Keratinocyte (primary cell): ENCODE measurements around the gene TRIM65.

ENCODE experiments used
- EZH2 ChIP-seq: IDR thresholded peaks from one replicate; pipeline ENCODE4 v1.6.1; 2012; ENCODE audit warnings: inconsistent platforms, mild to moderate bottlenecking, low read length, moderate library complexity
- TF ChIP-seq, protein P1 (sequence below), 3 experiments: IDR thresholded peaks in 1 of 3; conservative IDR thresholded peaks in 1 of 3; optimal IDR thresholded peaks in 1 of 3; 2 replicates in 2 of 3; 3 replicates in 1 of 3; pipeline versions ENCODE3 to v1.5.1; 2011; ENCODE audit warnings: low read length in 3 of 3, mild to moderate bottlenecking in 3 of 3, moderate library complexity in 2 of 3, control low read depth in 1 of 3, inconsistent platforms in 1 of 3; ENCODE audit not compliant: insufficient read depth in 2 of 3; ENCODE audit errors: extremely low read depth in 1 of 3

DNA sequence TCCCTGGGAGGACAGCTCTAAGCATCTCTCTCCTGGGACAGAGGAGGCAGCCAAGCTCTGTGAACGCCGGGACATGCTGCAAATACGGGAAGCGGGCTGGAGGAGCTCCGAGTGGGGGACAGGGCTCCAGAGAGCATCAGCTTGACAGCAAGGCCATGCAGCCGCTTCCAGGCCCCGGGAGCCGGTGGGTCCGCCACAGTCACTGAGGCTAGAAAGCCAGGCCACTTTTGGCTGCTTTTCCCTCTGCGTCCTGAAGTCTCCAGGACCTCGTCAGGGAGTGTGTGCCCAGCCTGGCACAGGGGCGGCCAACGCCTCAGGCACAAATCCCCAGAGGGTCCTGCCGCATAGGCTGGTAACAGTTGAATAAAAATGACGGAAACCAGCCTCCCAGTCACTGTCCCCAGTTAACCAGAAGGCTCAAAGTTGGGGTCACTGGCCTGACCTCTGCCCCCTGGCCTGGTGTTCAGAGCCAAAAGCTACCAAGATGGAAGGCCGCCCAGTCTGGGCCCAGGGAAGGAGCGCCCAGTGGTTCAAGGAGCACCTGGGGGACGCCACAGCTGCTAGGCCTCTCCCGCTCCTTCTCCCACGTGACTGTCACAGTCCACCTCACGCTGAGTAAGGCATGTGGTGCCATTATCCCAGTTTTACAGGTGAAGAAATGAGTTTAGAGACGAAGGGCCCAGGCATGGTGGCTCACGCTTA is 3.2 kb upstream of the TRIM65 start:
- TF ChIP-seq, protein P1, sequence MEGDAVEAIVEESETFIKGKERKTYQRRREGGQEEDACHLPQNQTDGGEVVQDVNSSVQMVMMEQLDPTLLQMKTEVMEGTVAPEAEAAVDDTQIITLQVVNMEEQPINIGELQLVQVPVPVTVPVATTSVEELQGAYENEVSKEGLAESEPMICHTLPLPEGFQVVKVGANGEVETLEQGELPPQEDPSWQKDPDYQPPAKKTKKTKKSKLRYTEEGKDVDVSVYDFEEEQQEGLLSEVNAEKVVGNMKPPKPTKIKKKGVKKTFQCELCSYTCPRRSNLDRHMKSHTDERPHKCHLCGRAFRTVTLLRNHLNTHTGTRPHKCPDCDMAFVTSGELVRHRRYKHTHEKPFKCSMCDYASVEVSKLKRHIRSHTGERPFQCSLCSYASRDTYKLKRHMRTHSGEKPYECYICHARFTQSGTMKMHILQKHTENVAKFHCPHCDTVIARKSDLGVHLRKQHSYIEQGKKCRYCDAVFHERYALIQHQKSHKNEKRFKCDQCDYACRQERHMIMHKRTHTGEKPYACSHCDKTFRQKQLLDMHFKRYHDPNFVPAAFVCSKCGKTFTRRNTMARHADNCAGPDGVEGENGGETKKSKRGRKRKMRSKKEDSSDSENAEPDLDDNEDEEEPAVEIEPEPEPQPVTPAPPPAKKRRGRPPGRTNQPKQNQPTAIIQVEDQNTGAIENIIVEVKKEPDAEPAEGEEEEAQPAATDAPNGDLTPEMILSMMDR (optimal IDR thresholded peaks at IDR 0.05 in 1 of 3, IDR thresholded peaks at IDR 0.05 in 1 of 3, conservative IDR thresholded peaks at IDR 0.05 in 1 of 3; ENCODE audit: extremely low read depth in 1 of 3, insufficient read depth in 2 of 3, low read length in 3 of 3), result no peak
- TF ChIP-seq EZH2, result no peak
